Liver (tissue), 9 donors: ENCODE data around the gene CLCNKB. TPM values are rescaled to one million over a fixed set of nuclear protein-coding genes. Genes with fewer than 3 reads are reported as not detected.

ENCODE experiments used
- DNase-seq: peaks from one replicate; pipeline ENCODE4 v3.0.0-alpha.2; 2017; ENCODE audit warnings: low spot score
- H3K27ac ChIP-seq, 2 donors: one replicate each; pipeline ENCODE4 v1.7.0; 2013; ENCODE audit warnings: inconsistent platforms in 2 of 2, low read length in 2 of 2, control low read depth in 1 of 2, low read depth in 1 of 2, mild to moderate bottlenecking in 1 of 2
- H3K27me3 ChIP-seq, 4 donors: one replicate each; pipeline versions ENCODE4 v1.6.1 to v1.7.0; 2013; ENCODE audit warnings: low read length in 3 of 4, inconsistent platforms in 1 of 4, mild to moderate bottlenecking in 1 of 4, moderate library complexity in 1 of 4; ENCODE audit not compliant: control insufficient read depth in 4 of 4, insufficient read depth in 4 of 4
- H3K36me3 ChIP-seq, 4 donors: one replicate each; pipeline versions ENCODE4 v1.6.1 to v1.7.0; 2013; ENCODE audit warnings: low read length in 3 of 4, mild to moderate bottlenecking in 3 of 4, low read depth in 1 of 4, moderate library complexity in 1 of 4; ENCODE audit not compliant: control insufficient read depth in 4 of 4, insufficient read depth in 3 of 4
- H3K4me1 ChIP-seq, 4 donors: one replicate each; pipeline versions ENCODE4 v1.6.1 to v1.7.0; 2013; ENCODE audit warnings: low read length in 3 of 4, mild to moderate bottlenecking in 3 of 4, moderate library complexity in 1 of 4; ENCODE audit not compliant: control insufficient read depth in 4 of 4, insufficient read depth in 4 of 4
- H3K4me3 ChIP-seq, 3 donors: one replicate each; pipeline versions ENCODE4 v1.6.1 to v1.7.0; 2013; ENCODE audit warnings: low read length in 3 of 3, control low read depth in 1 of 3, low read depth in 1 of 3, mild to moderate bottlenecking in 1 of 3
- H3K9ac ChIP-seq, 2 donors: one replicate each; pipeline ENCODE4 v1.7.0; 2013; ENCODE audit warnings: low read length in 2 of 2, mild to moderate bottlenecking in 2 of 2, moderate library complexity in 2 of 2, control low read depth in 1 of 2, low read depth in 1 of 2
- H3K9me3 ChIP-seq, 4 donors: one replicate each; pipeline versions ENCODE4 v1.6.1 to v1.7.0; 2013; ENCODE audit warnings: low read length in 3 of 4; ENCODE audit not compliant: control insufficient read depth in 4 of 4
- ATF3 ChIP-seq: IDR thresholded peaks from 2 replicates; pipeline ENCODE4 v1.6.1; 2016; ENCODE audit warnings: antibody characterized with exemption
- CTCF ChIP-seq: fragments of 150-350 bp; IDR thresholded peaks from 2 replicates; pipeline ENCODE4 v1.5.1; 2017; ENCODE audit warnings: improper control_type of control experiment, low read depth, low read length; ENCODE audit not compliant: missing input control
- EGR1 ChIP-seq, 2 donors: IDR thresholded peaks; 2 replicates each; pipeline ENCODE4 v1.6.1; 2016 to 2018; ENCODE audit warnings: antibody characterized with exemption in 2 of 2, low read depth in 2 of 2
- FOXA1 ChIP-seq: IDR thresholded peaks from 2 replicates; pipeline ENCODE4 v1.6.1; 2016; ENCODE audit warnings: antibody characterized with exemption
- FOXA2 ChIP-seq: IDR thresholded peaks from 2 replicates; pipeline ENCODE4 v1.6.1; 2016; ENCODE audit warnings: antibody characterized with exemption
- GABPA ChIP-seq, 2 donors: IDR thresholded peaks in 1 of 2; conservative IDR thresholded peaks in 1 of 2; 2 replicates each; pipeline ENCODE4 v1.6.1; 2016; ENCODE audit warnings: antibody characterized with exemption in 2 of 2, mild to moderate bottlenecking in 1 of 2, moderate library complexity in 1 of 2
- HNF4A ChIP-seq, 2 donors: conservative IDR thresholded peaks; 2 replicates each; pipeline ENCODE4 v1.6.1; 2016; ENCODE audit warnings: antibody characterized with exemption in 2 of 2, mild to moderate bottlenecking in 2 of 2
- HNF4G ChIP-seq: IDR thresholded peaks from 2 replicates; pipeline ENCODE4 v1.6.1; 2016; ENCODE audit warnings: antibody characterized with exemption
- JUND ChIP-seq, 2 donors: IDR thresholded peaks; 2 replicates each; pipeline ENCODE4 v1.6.1; 2016; ENCODE audit warnings: antibody characterized with exemption in 2 of 2
- MAX ChIP-seq: IDR thresholded peaks from 2 replicates; pipeline ENCODE4 v1.6.1; 2016; ENCODE audit warnings: antibody characterized with exemption
- NR2F2 ChIP-seq: IDR thresholded peaks from 2 replicates; pipeline ENCODE4 v1.6.1; 2016; ENCODE audit warnings: antibody characterized with exemption
- RAD21 ChIP-seq, 2 donors: IDR thresholded peaks; 2 replicates each; pipeline ENCODE4 v1.6.1; 2016; ENCODE audit warnings: antibody characterized with exemption in 2 of 2, mild to moderate bottlenecking in 2 of 2
- REST ChIP-seq: IDR thresholded peaks from 2 replicates; pipeline ENCODE4 v1.6.1; 2016; ENCODE audit warnings: antibody characterized with exemption, mild to moderate bottlenecking
- RXRA ChIP-seq, 2 donors: IDR thresholded peaks; 2 replicates each; pipeline ENCODE4 v1.6.1; 2017 to 2018; ENCODE audit warnings: antibody characterized with exemption in 2 of 2, mild to moderate bottlenecking in 1 of 2
- TAF1 ChIP-seq: conservative IDR thresholded peaks from 2 replicates; pipeline ENCODE4 v1.6.1; 2016; ENCODE audit warnings: antibody characterized with exemption, mild to moderate bottlenecking
- YY1 ChIP-seq: IDR thresholded peaks from 2 replicates; pipeline ENCODE4 v1.6.1; 2016; ENCODE audit warnings: antibody characterized with exemption, mild to moderate bottlenecking
- WGBS: extraction: QIAGEN DNeasy Blood & Tissue Kit; methylation state at CpG from one replicate; pipeline ENCODE4 v1.1.7; 2013; 5-methylcytosine and 5-hydroxymethylcytosine counted together
- polyA plus RNA-seq, 2 donors: library from polyadenylated mRNA; stranded (reverse) in 1 of 2; unstranded in 1 of 2; fragments of 200-250 nt in 1 of 2; fragments of >200 nt in 1 of 2; fragmentation: Nextera tagmentation in 1 of 2; extraction: Ambion mirVana in 1 of 2; gene quantifications; one replicate each; pipeline versions ENCODE4 v1.2.1 to v1.2.3, GENCODE V29; 2013 to 2015
- total RNA-seq, 2 donors: library from RNA; depleted of rRNA; stranded (reverse); fragments of >200 nt; gene quantifications; one replicate each; pipeline ENCODE4 v1.2.3, GENCODE V29; 2014
- donor health status: healthy.
- donor health status: healthy.
- donor health status: healthy.
- donor health status: healthy.
- donor health status: healthy.

Gene CLCNKB
- total and polyA plus RNA-seq, 4 donors, result not detected

DNA sequence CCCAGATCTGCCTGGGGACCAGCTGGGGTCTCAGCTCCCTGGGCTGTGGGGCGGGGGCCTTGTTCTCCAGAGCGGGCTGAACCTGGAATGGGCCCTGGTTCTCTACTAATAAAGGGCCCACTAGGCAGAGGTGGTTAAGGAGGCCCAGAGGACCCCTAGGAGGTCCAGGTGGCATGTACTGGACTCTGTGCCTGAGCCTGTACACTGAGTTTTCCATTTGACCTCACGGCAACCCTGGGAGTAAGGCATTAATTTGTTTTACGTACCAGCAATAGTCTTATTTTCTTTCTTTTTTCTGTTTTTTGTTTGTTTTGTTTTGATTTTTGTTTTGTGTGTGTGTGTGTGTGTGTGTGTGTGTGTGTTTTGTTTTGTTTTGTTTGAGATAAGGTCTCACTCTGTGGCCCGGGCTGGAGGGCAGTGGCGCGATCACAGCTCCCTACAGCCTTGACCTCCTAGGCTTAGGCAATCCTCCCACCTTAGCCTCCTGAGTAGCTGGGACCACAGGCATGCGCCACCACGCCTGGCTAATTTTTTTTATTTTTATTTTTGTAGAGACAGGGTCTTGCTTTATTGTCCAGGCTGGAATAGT lies 49.4 kb downstream of the CLCNKB start:
- H3K9me3 ChIP-seq, result no peaks in the 10 kb centered on the region
- DNase-seq, result no peak
- no peak overlapping the region for H3K4me3 ChIP-seq
- H3K27ac ChIP-seq, result no peak overlapping the region
- TF ChIP-seq YY1 (no peak), FOXA1 (no peak), GABPA (IDR thresholded peaks at IDR 0.05 in 1 of 2, conservative IDR thresholded peaks at IDR 0.05 in 1 of 2) (no peak), HNF4A (conservative IDR thresholded peaks at IDR 0.05) (no peak), CTCF (no peak), RAD21 (IDR thresholded peaks at IDR 0.05) (no peak), ATF3 (no peak), JUND (IDR thresholded peaks at IDR 0.05) (no peak), TAF1 (no peak), MAX (no peak), EGR1 (IDR thresholded peaks at IDR 0.05; ENCODE audit: low read depth in 2 of 2) (no peak), RXRA (IDR thresholded peaks at IDR 0.05) (no peak), NR2F2 (no peak), FOXA2 (no peak), HNF4G (no peak)
- 76% methylated on average over 9 of the region's 9 CpGs for WGBS
- peaks cover 0 to 7% (median 3%) of the 10 kb centered on the region in 4 donors for H3K4me1 ChIP-seq
- no peaks in the 10 kb centered on the region for H3K27me3 ChIP-seq
- H3K9ac ChIP-seq, result no peak overlapping the region
- no peaks in the 10 kb centered on the region for H3K36me3 ChIP-seq

DNA sequence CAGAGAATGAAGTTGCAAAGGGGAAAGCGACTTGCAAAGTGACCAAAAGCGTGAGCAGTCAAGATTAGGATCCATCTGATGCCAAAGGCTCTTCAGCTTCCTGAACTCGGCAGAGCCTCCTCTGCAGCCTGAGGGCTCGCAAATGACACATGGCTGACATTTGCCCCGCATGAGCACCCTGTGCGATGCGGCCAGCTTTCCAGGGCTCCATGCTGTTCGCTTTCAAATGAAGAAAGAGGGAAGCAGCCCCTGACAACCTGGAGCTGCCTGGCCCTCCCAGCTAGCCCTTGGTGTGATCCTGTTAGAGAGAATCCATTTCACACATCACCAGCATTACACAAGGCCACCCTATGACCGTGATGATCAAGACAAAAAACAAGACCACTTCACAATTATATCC lies 50.0 kb downstream of the CLCNKB start:
- DNase-seq, result no peak
- no peaks in the 10 kb centered on the region for H3K27me3 ChIP-seq
- no peak overlapping the region for H3K27ac ChIP-seq
- H3K4me3 ChIP-seq, result no peak overlapping the region
- H3K9ac ChIP-seq, result no peak overlapping the region
- TF ChIP-seq YY1 (no peak), ATF3 (no peak), HNF4A (conservative IDR thresholded peaks at IDR 0.05) (no peak), CTCF (no peak), REST (no peak), TAF1 (no peak), FOXA1 (no peak)
- peaks cover 0 to 7% (median 3%) of the 10 kb centered on the region in 4 donors for H3K4me1 ChIP-seq
- WGBS, result 89% methylated on average over 9 of the region's 9 CpGs
- H3K9me3 ChIP-seq, result no peaks in the 10 kb centered on the region
- no peaks in the 10 kb centered on the region for H3K36me3 ChIP-seq
